HepG2 (cell line): ENCODE results near the gene MRPL28. TPM values are rescaled to one million over a fixed set of nuclear protein-coding genes. Genes with fewer than 3 reads are reported as not detected.

Experiments
- KDM4B ChIP-seq: sonication (generic); formaldehyde crosslinking; IDR thresholded peaks from 2 replicates; pipeline ENCODE4 v1.4.0; 2020; ENCODE audit warnings: missing genetic modification reagents
- MED13 ChIP-seq: sonication (generic); formaldehyde crosslinking; IDR thresholded peaks from 2 replicates; pipeline ENCODE4 v1.5.0; 2020; ENCODE audit warnings: missing genetic modification reagents
- MEIS2 ChIP-seq: sonication (generic); formaldehyde crosslinking; IDR thresholded peaks from 2 replicates; pipeline ENCODE4 v1.9.0; 2021; ENCODE audit warnings: mild to moderate bottlenecking, missing genetic modification reagents
- NONO ChIP-seq, 2 experiments: fragments of 450-650 bp in 1 of 2; sonication (generic) in 1 of 2; formaldehyde crosslinking in 1 of 2; IDR thresholded peaks in 1 of 2; conservative IDR thresholded peaks in 1 of 2; 2 replicates each; pipeline versions ENCODE4 v1.6.1 to v1.8.0; 2017 to 2022; ENCODE audit warnings: mild to moderate bottlenecking in 1 of 2, missing genetic modification reagents in 1 of 2, moderate library complexity in 1 of 2
- NPAS2 ChIP-seq: sonication (generic); formaldehyde crosslinking; IDR thresholded peaks from 2 replicates; pipeline ENCODE4 v1.8.0; 2022; ENCODE audit warnings: mild to moderate bottlenecking, missing genetic modification reagents, borderline replicate concordance
- NR2F6 ChIP-seq, 2 experiments: IDR thresholded peaks; 2 replicates each; pipeline ENCODE4 v1.6.1; 2016; ENCODE audit warnings: antibody characterized with exemption in 1 of 2, mild to moderate bottlenecking in 1 of 2
- PCBP1 ChIP-seq: fragments of 200-400 bp; formaldehyde crosslinking; IDR thresholded peaks from 2 replicates; pipeline ENCODE4 v1.6.1; 2017; ENCODE audit warnings: mild to moderate bottlenecking, low read depth, low read length, borderline replicate concordance
- PLSCR1 ChIP-seq: sonication (generic); formaldehyde crosslinking; IDR thresholded peaks from 2 replicates; pipeline ENCODE4 v1.5.0; 2020; ENCODE audit warnings: missing genetic modification reagents, mild to moderate bottlenecking, borderline replicate concordance
- RARA ChIP-seq: IDR thresholded peaks from 2 replicates; pipeline ENCODE4 v1.6.1; 2016; ENCODE audit warnings: missing genetic modification reagents, missing compliant biosample characterization
- RBFOX2 ChIP-seq: fragments of 200-400 bp; formaldehyde crosslinking; IDR thresholded peaks from 2 replicates; pipeline ENCODE4 v1.6.1; 2017; ENCODE audit warnings: low read depth, mild to moderate bottlenecking, low read length
- RFX1 ChIP-seq: fragments of 450-650 bp; IDR thresholded peaks from 2 replicates; pipeline ENCODE4 v1.6.1; 2017
- TP53 ChIP-seq: sonication (generic); formaldehyde crosslinking; conservative IDR thresholded peaks from 2 replicates; pipeline ENCODE4 v1.4.0; 2020; ENCODE audit warnings: missing genetic modification reagents
- ZBTB7B ChIP-seq: sonication (generic); formaldehyde crosslinking; IDR thresholded peaks from 2 replicates; pipeline ENCODE4 v1.4.0; 2020; ENCODE audit warnings: missing genetic modification reagents
- ZFX ChIP-seq: sonication (generic); formaldehyde crosslinking; IDR thresholded peaks from 2 replicates; pipeline ENCODE4 v1.4.0; 2020; ENCODE audit warnings: mild to moderate bottlenecking, low read depth, missing genetic modification reagents, moderate library complexity
- ZMAT5 ChIP-seq: sonication (generic); formaldehyde crosslinking; IDR thresholded peaks from 2 replicates; pipeline ENCODE4 v1.5.0; 2020; ENCODE audit warnings: mild to moderate bottlenecking, low read depth, missing genetic modification reagents, borderline replicate concordance
- ZNF350 ChIP-seq: sonication (generic); formaldehyde crosslinking; IDR thresholded peaks from 2 replicates; pipeline ENCODE4 v1.4.0; 2020; ENCODE audit warnings: mild to moderate bottlenecking, low read depth, missing genetic modification reagents, borderline replicate concordance
- ZNF558 ChIP-seq: sonication (generic); formaldehyde crosslinking; IDR thresholded peaks from 2 replicates; pipeline ENCODE4 v1.9.0; 2022; ENCODE audit warnings: mild to moderate bottlenecking, missing genetic modification reagents, borderline replicate concordance
- polyA plus RNA-seq, 8 experiments: library from polyadenylated mRNA; depleted of rRNA in 3 of 8; stranded (reverse) in 7 of 8; unstranded in 1 of 8; fragments of >200 nt; fragmentation: Illumina TruSeq in 4 of 8; extraction: Trizol in 4 of 8; gene quantifications; 2 replicates each; pipeline versions ENCODE4 v1.2.1 to v1.2.3, GENCODE V29; 2011 to 2016; ENCODE audit warnings: low read depth in 4 of 8, missing spikeins in 1 of 8, mixed read lengths in 1 of 8; ENCODE audit not compliant: insufficient read depth in 1 of 8
- total RNA-seq, 5 experiments: library from RNA; depleted of rRNA; stranded (reverse); fragments of >200 nt; fragmentation: Illumina TruSeq; extraction: Trizol; gene quantifications; 2 replicates each; pipeline ENCODE4 v1.2.3, GENCODE V29; 2016; ENCODE audit warnings: low read depth in 1 of 5
- TF ChIP-seq, protein P1 (sequence below), 2 experiments: sonication (generic) in 1 of 2; formaldehyde crosslinking in 1 of 2; IDR thresholded peaks; 2 replicates each; pipeline versions ENCODE4 v1.6.1 to v1.9.0; 2014 to 2022; ENCODE audit warnings: antibody characterized with exemption in 1 of 2, borderline replicate concordance in 1 of 2, inconsistent platforms in 1 of 2, low read depth in 1 of 2, missing genetic modification reagents in 1 of 2
- TF ChIP-seq, protein P2 (sequence below): IDR thresholded peaks from 2 replicates; pipeline ENCODE4 v1.6.1; 2016; ENCODE audit warnings: control low read depth

The MRPL28 gene
- total and polyA plus RNA-seq, 2 of the 13 experiments (the other 11 are each of a cell fraction or from before 2014, with no cell fraction given), result 114 to 135 TPM

GRCh38 chr16:363766-364490 is 6.4 kb downstream of the MRPL28 start (continued):
- TF ChIP-seq MEIS2 (CRISPR knock-in tag) (0 out of 2 replicates have a peak, but pooled peaks have one; percentile 15), PCBP1 (0 out of 2 replicates have a peak, but pooled peaks have one; percentile 83), PLSCR1 (CRISPR knock-in tag) (no peak), ZNF350 (CRISPR knock-in tag) (no peak), NR2F6 (IDR thresholded peaks at IDR 0.05) (no peak), NR2F6 (CRISPR knock-in tag; IDR thresholded peaks at IDR 0.05) (no peak), RBFOX2 (no peak), NPAS2 (CRISPR knock-in tag) (no peak), NONO (IDR thresholded peaks at IDR 0.05) (no peak), NONO (CRISPR knock-in tag; conservative IDR thresholded peaks at IDR 0.05) (no peak), ZMAT5 (CRISPR knock-in tag) (no peak), ZFX (no peak; the same call in 1 of the 2 replicates), KDM4B (CRISPR knock-in tag) (no peak), RFX1 (peak; percentile 63; the same call in 1 of the 2 replicates), TP53 (CRISPR knock-in tag) (no peak), MED13 (CRISPR knock-in tag) (no peak), ZNF558 (CRISPR knock-in tag) (no peak), RARA (CRISPR knock-in tag) (0 out of 2 replicates have a peak, but pooled peaks have one; percentile 3), ZBTB7B (CRISPR knock-in tag) (no peak)
- TF ChIP-seq, protein P1, sequence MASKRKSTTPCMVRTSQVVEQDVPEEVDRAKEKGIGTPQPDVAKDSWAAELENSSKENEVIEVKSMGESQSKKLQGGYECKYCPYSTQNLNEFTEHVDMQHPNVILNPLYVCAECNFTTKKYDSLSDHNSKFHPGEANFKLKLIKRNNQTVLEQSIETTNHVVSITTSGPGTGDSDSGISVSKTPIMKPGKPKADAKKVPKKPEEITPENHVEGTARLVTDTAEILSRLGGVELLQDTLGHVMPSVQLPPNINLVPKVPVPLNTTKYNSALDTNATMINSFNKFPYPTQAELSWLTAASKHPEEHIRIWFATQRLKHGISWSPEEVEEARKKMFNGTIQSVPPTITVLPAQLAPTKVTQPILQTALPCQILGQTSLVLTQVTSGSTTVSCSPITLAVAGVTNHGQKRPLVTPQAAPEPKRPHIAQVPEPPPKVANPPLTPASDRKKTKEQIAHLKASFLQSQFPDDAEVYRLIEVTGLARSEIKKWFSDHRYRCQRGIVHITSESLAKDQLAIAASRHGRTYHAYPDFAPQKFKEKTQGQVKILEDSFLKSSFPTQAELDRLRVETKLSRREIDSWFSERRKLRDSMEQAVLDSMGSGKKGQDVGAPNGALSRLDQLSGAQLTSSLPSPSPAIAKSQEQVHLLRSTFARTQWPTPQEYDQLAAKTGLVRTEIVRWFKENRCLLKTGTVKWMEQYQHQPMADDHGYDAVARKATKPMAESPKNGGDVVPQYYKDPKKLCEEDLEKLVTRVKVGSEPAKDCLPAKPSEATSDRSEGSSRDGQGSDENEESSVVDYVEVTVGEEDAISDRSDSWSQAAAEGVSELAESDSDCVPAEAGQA (IDR thresholded peaks at IDR 0.05; ENCODE audit: low read depth), result 0 out of 2 replicates have a peak, but pooled peaks have one; percentile 4
- TF ChIP-seq, protein P1 (CRISPR knock-in tag; IDR thresholded peaks at IDR 0.05; ENCODE audit: borderline replicate concordance), result no peak
- TF ChIP-seq, protein P2, sequence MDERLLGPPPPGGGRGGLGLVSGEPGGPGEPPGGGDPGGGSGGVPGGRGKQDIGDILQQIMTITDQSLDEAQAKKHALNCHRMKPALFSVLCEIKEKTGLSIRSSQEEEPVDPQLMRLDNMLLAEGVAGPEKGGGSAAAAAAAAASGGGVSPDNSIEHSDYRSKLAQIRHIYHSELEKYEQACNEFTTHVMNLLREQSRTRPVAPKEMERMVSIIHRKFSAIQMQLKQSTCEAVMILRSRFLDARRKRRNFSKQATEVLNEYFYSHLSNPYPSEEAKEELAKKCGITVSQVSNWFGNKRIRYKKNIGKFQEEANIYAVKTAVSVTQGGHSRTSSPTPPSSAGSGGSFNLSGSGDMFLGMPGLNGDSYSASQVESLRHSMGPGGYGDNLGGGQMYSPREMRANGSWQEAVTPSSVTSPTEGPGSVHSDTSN (CRISPR knock-in tag), result no peak
